ENCODE data around the gene FRS2.

- TF ChIP-seq CTCF (IDR thresholded peaks at IDR 0.05) (no peak), POLR2A (IDR thresholded peaks at IDR 0.05; ENCODE audit: low read depth) (no peak), EP300 (IDR thresholded peaks at IDR 0.05) (no peak), POLR2AphosphoS5 (IDR thresholded peaks at IDR 0.05) (no peak)
Observed at GRCh38 chr12:69533844-69534243, 63.7 kb downstream of the FRS2 start.
